Spleen (tissue), 11 donors: ENCODE measurements around the gene C19orf12. TPM values are rescaled to one million over a fixed set of nuclear protein-coding genes. Genes with fewer than 3 reads are reported as not detected.

ENCODE experiments used
- DNase-seq: peaks from one replicate; pipeline ENCODE4 v3.0.0-alpha.2; 2020
- H3K27ac ChIP-seq, 8 donors: fragments of 200-600 bp; sonication (generic) in 7 of 8; 1 replicate in 4 of 8; 2 replicates in 4 of 8; pipeline versions ENCODE4 v1.5.0 to v1.8.0; 2016 to 2021; ENCODE audit warnings: inconsistent platforms in 4 of 8, mild to moderate bottlenecking in 4 of 8, moderate library complexity in 1 of 8
- H3K27me3 ChIP-seq, 7 donors: fragments of 200-600 bp; sonication (generic) in 6 of 7; replicated peaks in 1 of 7; 1 replicate in 4 of 7; 2 replicates in 3 of 7; pipeline versions ENCODE4 v1.5.0 to v1.8.0; 2016 to 2021; ENCODE audit warnings: inconsistent platforms in 3 of 7, mild to moderate bottlenecking in 1 of 7
- H3K36me3 ChIP-seq, 6 donors: fragments of 200-600 bp; sonication (generic) in 5 of 6; 1 replicate in 4 of 6; 2 replicates in 2 of 6; pipeline versions ENCODE4 v1.5.0 to v1.8.0; 2016 to 2021; ENCODE audit warnings: inconsistent platforms in 2 of 6
- H3K4me1 ChIP-seq, 6 donors: fragments of 200-600 bp; sonication (generic) in 5 of 6; 1 replicate in 3 of 6; 2 replicates in 3 of 6; pipeline versions ENCODE4 v1.5.0 to v1.8.0; 2016 to 2021; ENCODE audit warnings: inconsistent platforms in 3 of 6
- H3K4me3 ChIP-seq, 8 donors: fragments of 200-600 bp; sonication (generic) in 7 of 8; 1 replicate in 4 of 8; 2 replicates in 4 of 8; pipeline versions ENCODE4 v1.5.0 to v1.8.0; 2016 to 2021; ENCODE audit warnings: inconsistent platforms in 4 of 8, mild to moderate bottlenecking in 4 of 8, moderate library complexity in 2 of 8
- H3K9me3 ChIP-seq, 8 donors: fragments of 200-600 bp; sonication (generic) in 7 of 8; 1 replicate in 4 of 8; 2 replicates in 4 of 8; pipeline versions ENCODE4 v1.5.0 to v1.8.0; 2016 to 2021; ENCODE audit warnings: inconsistent platforms in 4 of 8
- CTCF ChIP-seq, 11 experiments: fragments of 200-600 bp in 7 of 11; fragments of 450-650 bp in 4 of 11; sonication (generic) in 4 of 11; IDR thresholded peaks in 8 of 11; conservative IDR thresholded peaks in 3 of 11; 1 replicate in 7 of 11; 2 replicates in 4 of 11; pipeline versions ENCODE4 v1.4.0 to v1.8.0; 2016 to 2021; ENCODE audit warnings: antibody characterized with exemption in 11 of 11, inconsistent platforms in 4 of 11, mild to moderate bottlenecking in 1 of 11
- POLR2A ChIP-seq, 3 donors: fragments of 450-650 bp; IDR thresholded peaks; one replicate each; pipeline ENCODE4 v1.5.1; 2017; ENCODE audit warnings: antibody characterized with exemption in 3 of 3, mild to moderate bottlenecking in 1 of 3
- POLR2AphosphoS5 ChIP-seq, 3 donors: sonication (generic); formaldehyde crosslinking; IDR thresholded peaks; one replicate each; pipeline ENCODE4 v1.5.1; 2017; ENCODE audit warnings: antibody characterized with exemption in 3 of 3
- WGBS, 5 donors: extraction: QIAGEN DNeasy Blood & Tissue Kit in 3 of 5; methylation state at CpG; one replicate each; pipeline versions ENCODE4 v1.1.5 to v1.1.7; 2013 to 2018; 5-methylcytosine and 5-hydroxymethylcytosine counted together
- intact Hi-C: fragments of 100-400 bp; cut with DNase I; formaldehyde crosslinking; loops from one replicate; pipeline ENCODE4 v1.15.0; 2023; ENCODE audit warnings: low total_unique reads
- polyA plus RNA-seq, 3 donors: library from polyadenylated mRNA; stranded (reverse); fragments of 200-250 nt; gene quantifications; one replicate each; pipeline ENCODE4 v1.2.1, GENCODE V29; 2013
- total RNA-seq, 7 donors: library from RNA; depleted of rRNA in 3 of 7; stranded (reverse); fragments of >200 nt in 3 of 7; fragmentation: NEBNext Ultra II Directional in 4 of 7; extraction: Animal tissue kit (Norgen Biotek cat#: 25700) in 4 of 7; gene quantifications; one replicate each; pipeline versions ENCODE4 v1.1.0 to v1.2.1, GENCODE V29; 2016 to 2021
- donor health status: healthy with polysubstance abuse.
- donor health status: DM: no; HTN: no; CAD: no; lungs with moderate emphysema.
- donor health status: DM: no; HTN: no; CAD: no.
- donor health status: Bipolar disorder and iron deficiency.
- donor health status: healthy.
- donor health status: DM: no; HTN: no; CAD: no.
- donor health status: DM: yes; HTN: yes; CAD: no.

Gene C19orf12
- total and polyA plus RNA-seq, 10 donors = 13.8 to 36.9 (median 27.5) TPM

GRCh38 chr19:29658221-29658991 is 56.7 kb downstream of the C19orf12 start:
- Histone ChIP-seq H3K27me3 (no peaks in the 10 kb centered on the region), H3K9me3 (peaks cover 0 to 7% (median 0%) of the 10 kb centered on the region in 8 donors), H3K4me3 (no peak overlapping the region), H3K36me3 (no peaks in the 10 kb centered on the region), H3K27ac (no peak overlapping the region), H3K4me1 (peaks cover 0 to 19% (median 12%) of the 10 kb centered on the region in 6 donors)
- DNase-seq = no peak
- intact Hi-C loops = no loop called here
- WGBS, 5 donors = 76 to 87% (median 81%) methylated on average over 5 of the region's 5 CpGs
- no peak for TF ChIP-seq POLR2AphosphoS5 (IDR thresholded peaks at IDR 0.05)
- no peak for TF ChIP-seq CTCF (IDR thresholded peaks at IDR 0.05 in 8 of 11, conservative IDR thresholded peaks at IDR 0.05 in 3 of 11)
- no peak for TF ChIP-seq POLR2A (IDR thresholded peaks at IDR 0.05)

GRCh38 chr19:29655648-29656335 is 59.3 kb downstream of the C19orf12 start:
- H3K9me3 ChIP-seq = peaks cover 0 to 7% (median 0%) of the 10 kb centered on the region in 8 donors
- H3K4me3 ChIP-seq = no peak overlapping the region
- H3K27ac ChIP-seq = no peak overlapping the region
- intact Hi-C loops = no loop called here
- H3K36me3 ChIP-seq = no peaks in the 10 kb centered on the region
- no peaks in the 10 kb centered on the region for H3K4me1 ChIP-seq
- H3K27me3 ChIP-seq = no peaks in the 10 kb centered on the region
- no peak for DNase-seq
- WGBS, 5 donors = 40 to 63% (median 56%) methylated on average over 4 of the region's 4 CpGs
- TF ChIP-seq POLR2AphosphoS5 (IDR thresholded peaks at IDR 0.05) (no peak), POLR2A (IDR thresholded peaks at IDR 0.05) (no peak), CTCF (IDR thresholded peaks at IDR 0.05 in 8 of 11, conservative IDR thresholded peaks at IDR 0.05 in 3 of 11) (no peak)

- Histone ChIP-seq H3K9me3 (peaks cover 0 to 7% (median 0%) of the 10 kb centered on the region in 8 donors), H3K36me3 (no peaks in the 10 kb centered on the region), H3K4me1 (no peaks in the 10 kb centered on the region), H3K4me3 (no peak overlapping the region), H3K27ac (no peak overlapping the region), H3K27me3 (no peaks in the 10 kb centered on the region)
- 87 to 99% (median 93%) methylated on average over 5 of the region's 5 CpGs for WGBS, 5 donors
- intact Hi-C loops = no loop called here
- no peak for TF ChIP-seq POLR2AphosphoS5 (IDR thresholded peaks at IDR 0.05)
- TF ChIP-seq POLR2A (IDR thresholded peaks at IDR 0.05) = no peak
- no peak for TF ChIP-seq CTCF (IDR thresholded peaks at IDR 0.05 in 8 of 11, conservative IDR thresholded peaks at IDR 0.05 in 3 of 11)
- peak; percentile 2 for DNase-seq
Observed at GRCh38 chr19:29653398-29653797, 61.7 kb downstream of the C19orf12 start.
